ENCODE data around the gene RGPD4.
"Not testable (repeated sequence)": the region's sequence is repeated elsewhere in the genome, so short reads cannot be mapped to it uniquely, and the experiment has no call there.

RGPD4 gene

DNA sequence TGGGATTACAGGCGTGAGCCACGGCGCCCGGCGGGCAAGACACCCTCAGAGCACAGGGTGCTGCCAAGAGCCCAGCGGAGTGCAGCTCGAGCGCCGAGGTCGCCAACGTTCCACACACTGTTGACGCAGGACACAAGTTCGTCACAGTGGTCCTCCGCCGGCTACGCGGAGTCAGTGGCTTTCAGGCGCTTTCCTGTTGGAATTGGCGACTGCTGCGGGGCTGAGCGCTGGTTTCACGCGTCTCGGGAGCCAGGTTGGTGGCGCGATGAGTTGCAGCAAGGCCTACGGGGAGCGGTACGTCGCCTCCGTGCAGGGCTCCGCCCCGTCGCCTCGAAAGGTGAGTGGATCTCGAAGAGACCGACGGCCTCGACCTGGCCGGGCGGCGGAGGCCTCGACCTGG, at the start of gene RGPD4:
TSS of gene RGPD4 (plus strand) at position 144 of the 400 bp plus-strand sequence. CDS start at position 266, 122 bp downstream.
- DNase-seq: not testable (repeated sequence)

DNA sequence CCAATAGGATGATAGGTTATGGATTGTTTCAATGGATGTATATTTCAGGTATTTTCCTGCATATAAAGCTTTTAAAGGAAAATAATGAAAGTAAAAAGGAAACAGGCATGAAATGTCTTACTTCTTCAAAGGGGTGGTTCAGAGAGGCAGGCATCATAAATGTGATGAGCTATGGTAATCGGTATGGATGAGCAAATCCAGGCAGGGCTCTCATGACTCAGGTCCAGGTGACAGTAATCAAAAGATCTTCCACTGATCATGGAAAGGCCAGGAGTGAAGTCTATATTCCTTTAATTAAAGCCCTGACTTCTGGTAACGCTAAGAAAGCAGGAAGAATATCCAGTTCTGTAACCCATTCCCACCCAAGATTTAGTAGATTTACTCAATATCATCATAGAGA, 48.7 kb upstream of the RGPD4 start:
- no peak for DNase-seq

DNA sequence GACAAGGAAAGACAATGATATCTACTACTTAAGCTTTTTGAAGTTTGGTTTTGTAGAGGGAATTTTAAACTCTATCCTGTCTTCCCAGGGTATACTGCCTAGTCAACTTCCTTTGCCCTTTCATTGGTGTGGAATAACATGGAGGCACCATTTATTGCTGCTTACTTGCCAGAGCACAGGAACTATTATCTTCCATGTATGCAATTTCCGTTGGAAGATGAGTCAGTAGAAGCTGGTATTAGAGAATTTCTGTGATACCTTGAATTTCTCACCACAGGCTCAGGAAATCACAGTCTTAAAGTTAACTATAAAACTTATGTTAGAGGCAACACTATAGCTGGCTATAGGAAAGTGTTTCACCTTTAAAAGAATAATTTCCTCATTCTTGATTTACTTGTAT, 40.9 kb upstream of the RGPD4 start:
- no peak for DNase-seq

DNA sequence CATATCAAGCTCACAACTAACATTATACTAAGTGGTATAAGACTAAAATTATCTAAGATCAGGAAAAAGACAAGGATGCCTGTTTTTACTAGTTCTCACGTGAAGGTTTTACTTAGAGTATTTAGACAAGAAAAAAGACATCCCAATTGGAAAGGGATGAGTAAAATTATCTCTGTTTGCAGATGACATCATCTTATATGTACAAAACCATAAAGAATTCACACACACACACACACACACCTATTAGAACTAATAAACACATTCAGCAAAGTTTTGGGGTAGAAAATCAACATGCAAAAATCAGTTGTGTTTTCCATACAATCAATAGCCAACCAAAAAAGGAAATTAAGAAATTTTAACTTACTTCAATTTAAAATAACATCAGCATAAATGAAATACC, 35.9 kb upstream of the RGPD4 start:
- no peak for DNase-seq

DNA sequence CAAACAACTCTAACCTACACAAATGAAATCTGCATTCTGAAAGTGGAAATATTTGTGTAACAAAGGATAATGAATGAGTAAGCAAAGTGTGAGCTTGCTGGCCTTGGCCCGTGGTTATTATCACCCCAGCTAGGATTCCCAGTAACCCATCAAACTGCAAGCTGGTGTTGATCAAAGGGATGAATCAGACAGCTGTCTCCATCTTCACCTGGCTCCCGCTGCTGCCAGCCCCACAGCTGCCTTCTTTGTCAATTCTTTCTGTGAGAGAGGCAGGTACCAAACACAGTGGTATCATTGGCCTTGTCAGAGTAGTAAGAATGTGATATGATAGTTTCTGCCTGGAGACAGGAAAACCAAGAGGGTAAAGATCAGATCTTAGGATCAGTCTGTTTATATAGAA, 25.2 kb upstream of the RGPD4 start:
- no peak for DNase-seq

DNA sequence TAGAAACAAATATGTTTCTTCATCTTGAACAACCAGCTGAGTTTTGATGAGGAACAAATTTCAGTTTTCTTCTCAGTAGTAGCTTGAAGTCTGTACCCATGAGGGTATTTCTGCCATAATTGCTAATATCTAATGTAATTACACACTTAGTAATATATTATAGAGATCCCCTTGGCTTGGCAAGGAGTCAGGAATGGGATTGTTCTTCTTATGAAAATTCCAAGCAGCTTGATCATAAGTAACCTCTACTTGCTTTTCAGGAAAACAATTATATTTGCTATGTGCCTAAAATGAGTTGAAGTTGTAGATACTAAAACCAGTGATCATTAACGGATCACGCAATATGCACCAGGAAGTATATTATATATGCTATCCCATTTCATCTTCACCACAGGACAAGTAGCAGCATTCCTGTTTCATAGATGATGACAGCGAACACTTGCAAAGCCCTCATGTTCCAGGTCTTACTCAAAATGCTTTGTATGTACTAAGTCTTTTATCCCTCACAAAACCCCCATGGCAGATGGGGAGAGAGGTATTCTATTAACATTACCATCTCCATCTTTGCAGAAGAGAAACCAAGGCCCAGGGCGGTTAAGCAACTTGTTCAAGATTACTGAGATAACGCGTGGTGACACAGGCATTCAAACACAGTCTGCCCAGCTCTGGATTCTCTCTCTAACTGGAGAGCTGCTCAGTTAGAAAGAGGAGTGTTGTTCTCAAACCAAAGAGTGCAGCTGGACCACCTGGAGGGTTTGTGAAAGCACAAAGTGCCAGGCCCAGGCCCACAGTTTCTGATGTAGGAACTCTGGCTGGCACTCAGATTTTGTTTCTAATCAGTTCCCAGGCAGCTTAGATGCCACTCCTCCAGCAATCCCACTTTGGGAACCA, 21.8 kb upstream of the RGPD4 start:
- DNase-seq: no peak

DNA sequence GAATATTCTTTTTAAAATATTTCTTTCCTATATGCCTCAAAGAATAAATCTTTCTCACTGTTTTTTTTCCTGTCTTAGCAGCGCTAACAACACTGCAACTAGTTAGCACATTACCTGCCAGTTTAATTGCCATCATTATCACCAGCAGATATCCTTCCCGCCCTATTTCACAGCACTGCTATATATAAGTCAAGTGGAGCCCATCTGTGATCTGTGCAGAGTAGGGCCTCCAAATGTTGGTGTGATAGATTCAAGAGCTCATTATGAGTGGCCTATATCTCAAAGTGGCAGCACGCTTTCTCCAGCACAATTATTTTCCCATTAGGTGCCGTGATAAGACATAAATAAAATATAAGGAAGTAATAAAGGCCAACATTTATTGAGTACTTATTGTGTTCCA, 19.8 kb upstream of the RGPD4 start:
- no peak for DNase-seq

DNA sequence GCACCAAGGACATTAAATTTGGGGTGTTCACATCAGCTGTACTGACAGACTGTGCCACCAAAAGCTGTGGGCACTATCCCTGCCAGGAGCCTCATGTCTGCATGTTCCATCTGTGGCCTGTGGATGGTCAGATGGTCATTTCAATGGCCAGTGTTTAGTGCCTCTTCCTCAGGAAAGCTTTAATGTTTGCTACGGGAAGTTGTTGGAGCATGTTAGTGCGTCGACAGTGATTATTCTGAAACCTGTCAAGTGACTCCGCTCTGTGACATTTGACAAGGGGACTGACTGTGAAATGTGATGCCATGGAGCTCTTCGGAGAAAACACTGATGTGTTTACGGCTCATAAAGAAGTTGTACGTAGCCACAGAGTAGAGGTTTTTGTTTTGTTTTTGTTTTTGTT, 18.7 kb upstream of the RGPD4 start:
- DNase-seq: no peak

DNA sequence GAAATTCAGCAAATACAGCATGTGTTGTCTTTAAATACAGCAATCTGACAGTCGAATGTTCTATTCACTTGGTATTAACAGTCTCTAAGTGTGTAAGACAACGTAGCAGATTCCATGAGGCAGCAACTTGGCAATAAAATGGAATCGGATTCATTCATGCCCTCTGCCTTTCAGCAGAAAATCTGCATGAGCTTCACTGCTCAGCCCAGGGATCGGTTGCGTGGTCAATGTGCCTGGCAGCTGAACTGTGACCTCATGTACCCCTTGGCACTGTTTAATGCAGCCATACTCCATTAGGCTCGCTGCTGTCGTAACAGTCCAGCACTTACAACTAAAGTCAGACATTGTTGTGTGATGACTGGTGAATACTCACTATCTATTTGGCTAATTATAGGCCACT, 17.7 kb upstream of the RGPD4 start:
- no peak for DNase-seq

DNA sequence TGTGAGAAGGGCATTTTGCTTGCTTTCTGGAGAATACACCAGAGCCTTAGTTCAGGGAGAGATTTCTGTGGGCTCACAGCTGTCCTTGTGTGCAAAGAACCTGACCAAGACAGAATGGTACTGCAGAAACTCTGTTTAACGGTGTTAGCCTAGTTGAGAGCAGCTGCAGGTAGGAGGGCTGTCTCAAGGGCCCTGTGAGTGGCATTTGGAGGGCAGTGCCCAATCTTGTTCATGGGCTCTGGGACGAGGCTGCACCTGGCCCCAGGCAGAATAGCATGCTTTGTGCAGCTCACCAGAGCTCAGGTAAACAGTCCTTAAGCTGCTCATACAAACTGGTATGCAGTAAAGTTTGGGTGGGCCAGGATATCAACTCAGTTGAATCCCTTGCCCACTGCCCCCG, 16.9 kb upstream of the RGPD4 start:
- DNase-seq: no peak

DNA sequence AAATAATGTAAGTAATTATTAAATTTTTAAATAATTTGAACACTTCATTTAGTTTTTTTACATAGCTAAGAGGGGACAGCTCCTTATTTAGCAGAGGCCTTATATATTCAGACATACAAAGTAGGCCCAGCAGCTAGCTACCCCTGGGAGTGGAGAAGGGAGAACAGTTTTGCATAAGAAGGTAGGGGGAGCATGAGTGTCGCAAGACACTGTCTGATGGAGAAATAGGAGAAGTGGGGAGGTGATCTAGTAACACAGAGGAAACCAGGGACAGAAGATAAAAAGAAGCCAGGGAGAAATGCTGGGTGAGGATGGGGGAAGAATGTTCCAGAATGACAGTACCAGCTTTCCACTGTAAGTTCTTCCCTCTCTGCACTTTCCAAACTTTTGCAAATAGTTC, 16.0 kb upstream of the RGPD4 start:
- DNase-seq: no peak

DNA sequence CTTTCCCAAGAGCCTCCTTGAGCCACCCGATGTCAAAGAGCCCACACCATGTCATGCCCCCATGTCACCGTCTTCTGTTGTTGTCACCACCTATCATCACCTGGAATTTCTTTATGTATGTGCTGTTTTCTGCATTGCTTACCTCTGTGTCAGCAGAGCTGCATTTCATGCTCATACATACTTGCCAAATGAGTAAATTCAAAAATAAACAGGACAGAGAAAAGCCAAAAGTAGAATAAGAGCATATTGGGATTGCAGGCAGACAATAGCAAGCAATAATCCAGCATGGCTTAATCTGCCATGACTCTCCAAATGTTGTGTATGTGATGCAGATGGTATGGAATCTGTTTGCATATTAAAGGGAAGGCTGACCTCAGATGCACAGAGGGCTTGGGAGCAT, 15.3 kb upstream of the RGPD4 start:
- no peak for DNase-seq

DNA sequence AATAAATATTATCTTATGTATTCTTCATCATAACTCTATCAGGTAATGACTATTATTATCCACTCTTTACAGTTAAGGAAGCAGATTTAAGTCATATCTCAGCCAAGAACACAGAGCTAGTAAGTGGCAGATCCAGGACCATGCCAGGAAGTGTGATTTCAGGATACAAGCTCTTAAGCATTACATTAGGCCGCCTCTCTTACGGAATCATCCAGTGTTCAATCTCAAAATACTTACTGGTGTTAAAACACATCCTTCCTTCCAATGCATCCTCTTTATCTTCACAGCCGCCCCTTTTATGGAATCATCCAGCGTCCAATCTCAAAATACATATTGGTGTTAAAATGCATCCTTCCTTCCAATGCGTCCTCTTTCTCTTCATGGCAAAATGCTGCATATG, 14.7 kb upstream of the RGPD4 start:
- DNase-seq: no peak

DNA sequence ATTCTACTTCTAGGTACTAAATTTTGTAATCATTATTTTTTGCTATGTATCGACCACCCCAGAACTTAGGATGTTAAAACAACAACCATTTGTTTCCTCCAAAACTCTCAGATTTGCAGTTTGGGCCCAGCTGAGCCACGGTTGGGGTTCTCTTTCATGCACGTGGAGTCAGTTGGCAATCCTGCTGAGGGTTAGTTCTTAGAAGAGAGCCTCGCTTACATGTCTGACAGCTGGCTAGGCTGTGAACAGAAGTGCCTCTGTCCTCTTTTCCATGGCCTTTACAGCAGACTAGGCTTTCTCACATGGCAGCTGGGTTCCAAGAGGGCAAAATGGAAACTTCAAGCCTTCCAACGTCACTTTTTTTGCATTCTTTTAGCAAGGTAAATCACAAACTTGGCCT, 9.3 kb upstream of the RGPD4 start:
- DNase-seq: no peak

DNA sequence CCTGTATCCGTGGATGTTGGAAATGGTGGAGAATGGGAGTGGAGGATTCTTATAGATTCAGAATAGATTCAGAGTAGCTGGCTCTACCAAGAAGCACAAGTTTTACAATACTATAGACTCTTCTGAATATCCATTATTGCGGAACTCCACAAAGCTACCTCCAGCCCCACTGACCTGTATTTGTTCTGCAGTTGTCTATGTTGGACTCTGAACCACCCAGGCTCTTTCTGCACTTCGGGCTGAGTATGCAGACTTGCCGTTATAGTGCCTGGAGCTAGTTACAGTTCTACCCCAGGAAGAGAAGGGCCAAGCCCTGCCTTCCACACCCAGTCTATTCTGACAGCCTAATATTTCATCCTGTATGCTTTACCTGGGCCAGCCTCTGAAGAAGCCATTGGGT, 4.4 kb upstream of the RGPD4 start:
- DNase-seq: no peak

DNA sequence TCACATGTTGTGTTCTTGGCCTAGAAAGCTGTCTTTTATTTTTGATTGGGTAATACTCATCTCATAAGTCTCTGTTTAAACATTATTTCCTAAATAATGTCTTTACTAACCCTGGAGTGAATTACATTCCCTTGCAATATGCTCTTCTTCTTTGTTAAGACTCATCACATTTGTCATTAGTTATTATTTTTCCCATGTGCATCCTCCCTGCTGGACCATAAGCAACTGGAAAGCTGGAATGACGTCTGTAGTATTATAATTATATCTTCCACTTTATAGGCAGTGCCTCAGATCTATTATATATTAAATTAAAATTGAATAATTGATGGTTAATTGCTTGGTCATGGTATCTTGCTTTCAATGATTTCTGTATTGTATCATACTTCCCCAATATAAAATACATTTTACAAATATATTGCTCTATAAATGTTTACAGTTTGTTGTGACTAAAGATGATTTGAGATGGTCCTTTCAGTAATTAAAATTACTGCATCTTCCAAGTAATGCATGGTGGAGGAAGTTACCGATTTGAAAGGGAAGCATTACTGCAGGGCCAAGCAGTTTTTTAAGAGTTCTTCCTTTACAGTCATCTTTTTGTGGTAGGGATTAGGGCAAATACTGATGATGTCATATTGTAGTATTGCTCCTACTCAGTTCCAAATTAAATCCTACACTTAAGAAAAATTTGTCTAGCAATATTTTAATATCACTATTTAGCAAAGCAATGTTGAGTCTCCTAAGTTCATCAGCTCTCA, 2.1 kb upstream of the RGPD4 start:
- no peak for DNase-seq

DNA sequence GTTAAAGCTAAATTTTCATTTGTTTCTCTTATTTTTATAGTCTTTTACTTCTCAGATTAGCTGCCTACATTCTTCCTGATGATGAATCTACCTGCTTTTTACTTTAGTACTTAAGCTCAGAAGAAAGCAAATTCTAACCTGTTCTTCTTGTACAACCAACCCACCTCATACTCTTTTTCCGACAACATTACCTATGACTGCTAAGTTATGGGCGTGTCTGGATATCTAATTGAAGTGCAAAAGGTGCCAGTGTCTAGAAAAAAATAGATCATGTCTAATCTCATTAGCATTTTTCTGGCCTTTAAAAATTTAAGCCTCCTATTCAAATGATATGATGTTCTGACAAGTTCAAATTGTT, 1.5 kb upstream of the RGPD4 start:
- no peak for DNase-seq

DNA sequence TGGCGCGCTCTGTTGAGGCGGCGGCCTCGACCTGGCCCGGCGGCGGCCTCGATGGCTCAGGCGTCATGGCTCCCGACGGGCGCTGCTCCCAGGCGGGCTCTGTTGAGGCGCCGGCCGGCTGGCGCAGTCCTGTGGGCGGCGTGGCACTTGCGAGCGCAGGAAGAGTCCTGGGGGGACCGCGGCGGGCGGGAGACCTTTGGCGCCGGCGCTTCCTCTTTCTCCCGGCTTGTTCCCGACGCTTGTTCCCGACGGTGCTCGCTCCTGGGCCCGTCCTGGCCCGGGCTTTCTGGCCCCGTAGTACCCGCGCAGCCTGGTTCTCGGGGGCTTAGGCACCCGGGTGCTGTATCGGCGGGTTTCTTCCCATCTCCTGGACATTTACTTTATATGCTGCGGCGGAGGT, 2.8 kb downstream of the RGPD4 start:
- DNase-seq: not testable (repeated sequence)

DNA sequence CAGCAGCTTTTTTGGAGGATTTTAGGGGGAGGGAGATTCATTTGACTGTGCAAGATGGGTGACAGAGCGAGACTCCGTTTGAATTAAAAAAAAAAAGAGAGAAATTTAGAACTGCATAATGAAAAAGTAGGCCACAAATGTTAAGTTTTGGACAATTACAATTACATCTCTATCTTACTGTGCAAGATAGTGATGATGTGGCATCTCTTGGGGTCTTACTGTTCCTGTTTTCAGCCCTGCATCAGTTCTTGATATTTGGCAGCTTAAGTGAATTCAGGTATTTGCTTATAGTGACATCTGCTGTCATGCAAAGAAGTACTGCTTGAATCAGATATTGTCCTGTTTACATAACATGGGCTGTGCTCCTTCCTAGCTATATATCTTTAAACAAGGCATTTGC, 6.5 kb downstream of the RGPD4 start:
- DNase-seq: not testable (repeated sequence)

DNA sequence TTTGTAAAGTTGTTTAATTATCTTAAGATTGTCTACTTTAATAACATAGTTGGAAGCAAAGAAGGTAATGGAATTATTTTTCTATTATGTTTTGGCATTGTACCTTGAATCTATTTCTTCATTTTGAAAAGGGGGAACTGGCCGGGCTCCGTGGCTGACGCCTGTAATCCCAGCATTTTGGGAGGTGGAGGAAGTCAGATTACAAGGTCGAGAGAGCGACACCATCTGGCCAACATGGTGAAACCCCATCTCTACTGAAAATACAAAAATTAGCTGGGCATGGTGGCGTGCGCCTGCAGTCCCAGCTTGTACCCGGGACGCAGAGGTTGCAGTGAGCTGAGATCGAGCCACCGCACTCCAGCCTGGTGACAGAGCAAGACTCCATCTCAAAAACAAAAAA, 6.9 kb downstream of the RGPD4 start:
- DNase-seq: not testable (repeated sequence)

DNA sequence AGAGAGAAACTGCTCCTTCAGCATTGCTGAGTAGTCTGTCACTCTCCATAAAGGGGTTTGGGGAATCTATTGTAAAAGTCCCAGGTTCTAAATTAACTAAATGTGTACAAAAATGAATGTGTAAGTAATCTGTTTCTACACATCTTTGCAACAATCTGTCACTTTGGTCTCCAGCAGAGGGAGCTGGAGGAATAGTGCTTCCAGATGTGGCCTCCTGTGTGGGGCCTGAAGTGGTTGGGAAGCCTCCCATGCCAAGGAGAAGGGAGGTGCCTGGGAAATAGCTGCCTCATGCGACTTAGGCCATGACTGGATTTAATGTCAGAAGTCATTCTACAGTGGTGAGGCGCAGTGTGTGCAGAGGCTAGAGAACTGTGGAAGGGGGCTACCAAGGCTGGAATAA, 89.4 kb downstream of the RGPD4 start:
- not testable (repeated sequence) for DNase-seq

DNA sequence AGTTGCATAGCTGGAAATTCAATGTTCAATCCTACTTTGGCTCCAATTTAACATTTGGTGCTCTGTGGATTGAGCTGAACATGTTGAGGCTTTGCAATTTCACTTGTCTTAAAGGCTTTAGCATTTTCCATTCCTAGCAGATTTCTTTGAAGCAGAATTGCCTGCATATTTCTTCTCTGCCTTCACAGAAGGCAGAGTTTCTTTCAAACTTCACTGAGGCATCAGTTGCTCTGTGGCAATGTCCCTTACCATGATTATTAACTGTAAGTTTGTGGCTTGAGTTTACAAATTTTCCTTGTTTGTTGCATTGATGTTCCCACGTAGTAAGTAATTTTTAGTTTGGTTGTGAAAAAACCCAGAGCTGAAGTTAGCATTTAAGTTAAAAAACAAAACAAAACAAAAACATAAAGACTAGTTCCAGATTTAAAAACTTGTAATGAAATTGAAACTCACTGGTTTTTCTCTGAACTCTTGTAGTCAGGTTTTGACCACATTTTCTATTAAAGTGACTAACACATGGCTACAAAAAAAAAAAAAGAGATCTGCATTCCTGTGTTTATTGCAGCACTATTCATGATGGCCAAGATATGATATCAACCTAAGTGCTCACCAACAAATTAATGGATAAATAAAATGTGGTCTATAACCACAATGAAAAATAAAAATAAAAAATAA, 90.1 kb downstream of the RGPD4 start:
- not testable (repeated sequence) for DNase-seq

DNA sequence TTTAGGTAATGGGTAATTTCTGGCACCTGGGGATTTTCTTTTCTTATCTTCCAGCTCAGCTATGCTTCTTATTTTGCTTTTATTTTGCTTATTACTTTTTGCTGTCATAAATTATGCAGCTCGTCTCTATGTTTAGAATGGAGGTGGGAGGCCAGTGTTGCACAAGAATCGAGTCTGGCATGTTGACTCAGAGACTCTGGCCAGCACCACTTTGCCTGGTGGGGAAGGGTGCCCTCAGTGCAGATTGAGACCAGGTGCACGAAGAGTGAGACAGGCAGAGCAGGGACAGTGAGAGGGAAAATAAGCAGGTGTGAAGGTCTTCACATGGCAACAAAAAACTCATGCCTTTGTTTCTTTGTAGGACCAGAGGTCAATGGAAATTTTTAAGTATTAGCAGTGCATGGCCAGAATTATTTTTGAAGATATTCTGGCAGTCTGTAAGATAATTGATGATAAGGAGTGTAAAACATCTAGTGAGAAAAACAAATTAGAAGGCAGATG, 100.4 kb downstream of the RGPD4 start:
- DNase-seq: no peak

DNA sequence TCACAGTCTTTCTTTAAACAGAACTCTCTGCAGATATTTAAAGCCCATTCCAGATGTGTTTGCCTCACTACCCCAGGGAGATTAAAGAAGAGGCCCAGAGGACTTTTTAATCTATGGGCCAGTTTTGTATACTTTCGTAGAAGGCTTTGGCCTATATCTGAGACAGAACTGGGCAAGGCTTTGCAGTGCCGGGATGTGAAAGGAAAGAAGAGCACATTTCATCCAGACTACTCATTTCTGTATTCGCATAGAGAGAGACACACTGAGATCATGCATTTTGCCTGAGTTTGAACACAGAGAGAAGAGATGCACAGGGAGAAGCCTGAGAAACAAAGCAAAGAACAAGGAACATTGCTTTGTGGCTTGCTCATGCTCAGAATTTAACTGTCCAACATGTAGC, 104.7 kb downstream of the RGPD4 start:
- no peak for DNase-seq

Measured in activated CD8-positive, alpha-beta memory T cell treated with anti-CD3 and anti-CD28 coated beads for 24 hours (primary cell).